Ovary (tissue), 1 donor: ENCODE measurements around the gene AHRR.

ENCODE experiments used
- EP300 ChIP-seq: sonication (generic); formaldehyde crosslinking; IDR thresholded peaks from one replicate; pipeline ENCODE4 v1.6.1; 2017; ENCODE audit warnings: antibody characterized with exemption
- POLR2A ChIP-seq: fragments of 450-650 bp; IDR thresholded peaks from one replicate; pipeline ENCODE4 v1.6.1; 2017; ENCODE audit warnings: antibody characterized with exemption, mild to moderate bottlenecking, moderate library complexity

GRCh38 chr5:394671-395155, 73.2 kb downstream of the AHRR start:
- TF ChIP-seq POLR2A (no peak), EP300 (no peak)
